Left lung (tissue), 14 donors: ENCODE results near the gene G3BP2. TPM values are rescaled to one million over a fixed set of nuclear protein-coding genes. Genes with fewer than 3 reads are reported as not detected.
"Not testable (repeated sequence)": the region's sequence is repeated elsewhere in the genome, so short reads cannot be mapped to it uniquely, and the experiment has no call there.

ENCODE experiments used
- ATAC-seq: fragments of 200-7000 bp; cut with Tn5 transposase; one replicate; pipeline ENCODE4 v1.9.1; 2020; ENCODE audit warnings: moderate library complexity
- DNase-seq, 4 donors: peaks; one replicate each; pipeline ENCODE4 v3.0.0-alpha.2; 2013 to 2020
- H3K27ac ChIP-seq, 2 donors: fragments of 200-600 bp; sonication (generic) in 1 of 2; one replicate each; pipeline versions ENCODE4 v1.5.0 to v1.8.0; 2020 to 2021
- H3K27me3 ChIP-seq, 2 donors: fragments of 200-600 bp; sonication (generic) in 1 of 2; one replicate each; pipeline versions ENCODE4 v1.5.0 to v1.8.0; 2020 to 2021
- H3K36me3 ChIP-seq, 2 donors: fragments of 200-600 bp; sonication (generic) in 1 of 2; one replicate each; pipeline versions ENCODE4 v1.5.0 to v1.8.0; 2020 to 2021
- H3K4me1 ChIP-seq, 2 donors: fragments of 200-600 bp; one replicate each; pipeline ENCODE4 v1.8.0; 2021
- H3K4me3 ChIP-seq, 2 donors: fragments of 200-600 bp; sonication (generic) in 1 of 2; one replicate each; pipeline versions ENCODE4 v1.5.0 to v1.8.0; 2020 to 2021; ENCODE audit warnings: mild to moderate bottlenecking in 1 of 2
- H3K9me3 ChIP-seq, 2 donors: fragments of 200-600 bp; sonication (generic) in 1 of 2; one replicate each; pipeline versions ENCODE4 v1.5.0 to v1.8.0; 2020 to 2021
- intact Hi-C, 2 donors: fragments of 100-400 bp; cut with DNase I; formaldehyde crosslinking; loops; one replicate each; pipeline versions ENCODE4 v1.11.2 to v1.14.2; 2022
- long read RNA-seq, 12 donors: library from polyadenylated mRNA in 2 of 12; unstranded in 2 of 12; transcript quantifications; one replicate each; pipeline ENCODE4 v2.0.0 and lab custom pipeline, GENCODE V29; 2019 to 2026
- polyA plus RNA-seq, 6 donors: library from polyadenylated mRNA; unstranded; fragments of 120-200 nt; gene quantifications; one replicate each; pipeline ENCODE4 v1.2.1, GENCODE V29; 2013; ENCODE audit not compliant: insufficient read length in 6 of 6
- total RNA-seq, 2 donors: library from RNA; stranded (reverse); fragmentation: NEBNext Ultra II Directional; extraction: Animal tissue kit (Norgen Biotek cat#: 25700); gene quantifications; one replicate each; pipeline ENCODE4 v1.2.1, GENCODE V29; 2021
- TF ChIP-seq, protein P1 (sequence below), 2 donors: fragments of 200-600 bp; sonication (generic) in 1 of 2; IDR thresholded peaks; one replicate each; pipeline versions ENCODE4 v1.5.0 to v1.8.0; 2021; ENCODE audit warnings: antibody characterized with exemption in 2 of 2
- donor health status: DM: no; HTN: yes; CAD: no.
- donor health status: DM: no; HTN: no; CAD: no.

G3BP2 gene
- 100 to 1,000 TPM; 105 to 119 TPM for total RNA-seq
- polyA plus RNA-seq: 100 to 1,000 TPM; 119 to 136 (median 127) TPM
- long read RNA-seq, donor 1, full-length matches to known transcripts: 37 of 42 reads
- long read RNA-seq, donor 1, partial matches to known transcripts: 5 of 42 reads
- long read RNA-seq, donor 1, other reads (novel, unspliced or antisense): 0 of 42 reads
- long read RNA-seq, donor 2, full-length matches to known transcripts: 27 of 46 reads
- long read RNA-seq, donor 2, partial matches to known transcripts: 19 of 46 reads
- long read RNA-seq, donor 2, other reads (novel, unspliced or antisense): 0 of 46 reads
- long read RNA-seq, donor 3, full-length matches to known transcripts: 13 of 13 reads
- long read RNA-seq, donor 3, partial matches to known transcripts: 0 of 13 reads
- long read RNA-seq, donor 3, other reads (novel, unspliced or antisense): 0 of 13 reads
- long read RNA-seq, donor 4, partial matches to known transcripts: 6 of 16 reads
- long read RNA-seq, donor 4, other reads (novel, unspliced or antisense): 5 of 16 reads
- long read RNA-seq, donor 5, full-length matches to known transcripts: 16 of 16 reads
- long read RNA-seq, donor 5, partial matches to known transcripts: 0 of 16 reads
- long read RNA-seq, donor 5, other reads (novel, unspliced or antisense): 0 of 16 reads
- long read RNA-seq, donor 6, transcript G3BP2-201 (11 exons, 2,609 nt): major isoform, 8 of 16 reads
- long read RNA-seq, donor 6, partial matches to known transcripts: 6 of 16 reads
- long read RNA-seq, donor 6, other reads (novel, unspliced or antisense): 0 of 16 reads
- long read RNA-seq, donor 7, transcript G3BP2-201 (11 exons, 2,609 nt): major isoform, 8 of 8 reads
- long read RNA-seq, donor 7, partial matches to known transcripts: 0 of 8 reads
- long read RNA-seq, donor 7, other reads (novel, unspliced or antisense): 0 of 8 reads
- long read RNA-seq, donor 8, full-length matches to known transcripts: 19 of 19 reads
- long read RNA-seq, donor 8, partial matches to known transcripts: 0 of 19 reads
- long read RNA-seq, donor 8, other reads (novel, unspliced or antisense): 0 of 19 reads
- long read RNA-seq, donor 9: 0 reads
- long read RNA-seq, donor 10, partial matches to known transcripts: 3 of 8 reads
- long read RNA-seq, donor 10, other reads (novel, unspliced or antisense): 1 of 8 reads
- long read RNA-seq, donor 11, full-length matches to known transcripts: 16 of 141 reads
- long read RNA-seq, donor 11, partial matches to known transcripts: 125 of 141 reads
- long read RNA-seq, donor 11, other reads (novel, unspliced or antisense): 0 of 141 reads
- long read RNA-seq, donor 12, transcript G3BP2-201 (11 exons, 2,609 nt): major isoform, 5 of 36 reads
- long read RNA-seq, donor 12, partial matches to known transcripts: 30 of 36 reads
- long read RNA-seq, donor 12, other reads (novel, unspliced or antisense): 0 of 36 reads

DNA sequence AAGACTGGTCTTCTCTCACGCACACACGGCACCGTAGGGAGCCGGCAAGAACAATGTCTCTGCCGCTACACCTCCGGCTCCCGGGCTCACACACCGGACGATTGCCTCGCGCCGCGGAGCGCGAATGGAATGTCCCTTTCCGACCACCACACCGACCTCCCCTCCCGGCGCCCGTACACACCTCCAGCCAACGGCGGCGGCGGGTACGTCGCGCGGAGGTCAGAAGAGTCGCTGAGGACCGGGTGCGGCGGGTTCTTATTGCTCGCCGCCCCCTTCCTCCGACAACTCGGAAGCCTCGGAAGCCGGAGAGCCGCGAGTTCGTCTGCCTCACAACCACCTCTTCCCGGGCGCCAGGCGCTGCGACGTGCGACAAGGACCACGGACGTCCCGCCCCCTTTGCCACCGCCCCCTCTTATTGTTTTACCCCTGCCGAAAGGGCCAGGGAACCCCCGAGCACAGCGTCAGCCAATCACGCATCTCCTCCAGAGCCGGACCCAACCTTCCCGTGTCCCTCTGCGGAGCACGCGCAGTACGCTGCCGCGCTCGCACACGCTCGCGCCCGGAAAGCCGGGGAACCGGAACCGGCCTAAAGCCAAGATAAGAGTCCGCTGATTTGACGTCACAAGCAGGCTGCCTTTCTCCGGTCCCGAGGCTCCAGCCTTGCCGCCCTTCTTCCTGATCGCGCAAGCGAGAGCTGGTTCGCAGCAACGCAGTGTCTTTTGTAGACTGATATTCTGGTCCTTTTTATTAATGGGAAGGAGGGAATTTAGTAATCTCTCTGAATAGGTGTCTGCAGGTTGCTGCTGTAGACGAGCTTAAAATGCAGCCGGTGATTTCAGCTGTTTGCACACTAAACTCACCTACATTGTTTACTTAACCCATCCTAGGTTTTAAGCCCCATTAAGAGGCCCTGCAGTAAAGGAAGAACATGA, at the start of gene G3BP2:
Gene G3BP2 (minus strand): TSS at position 385 of the 932 bp plus-strand sequence. CDS start 11,386 bp downstream, outside the sequence.
- TF ChIP-seq, protein P1, sequence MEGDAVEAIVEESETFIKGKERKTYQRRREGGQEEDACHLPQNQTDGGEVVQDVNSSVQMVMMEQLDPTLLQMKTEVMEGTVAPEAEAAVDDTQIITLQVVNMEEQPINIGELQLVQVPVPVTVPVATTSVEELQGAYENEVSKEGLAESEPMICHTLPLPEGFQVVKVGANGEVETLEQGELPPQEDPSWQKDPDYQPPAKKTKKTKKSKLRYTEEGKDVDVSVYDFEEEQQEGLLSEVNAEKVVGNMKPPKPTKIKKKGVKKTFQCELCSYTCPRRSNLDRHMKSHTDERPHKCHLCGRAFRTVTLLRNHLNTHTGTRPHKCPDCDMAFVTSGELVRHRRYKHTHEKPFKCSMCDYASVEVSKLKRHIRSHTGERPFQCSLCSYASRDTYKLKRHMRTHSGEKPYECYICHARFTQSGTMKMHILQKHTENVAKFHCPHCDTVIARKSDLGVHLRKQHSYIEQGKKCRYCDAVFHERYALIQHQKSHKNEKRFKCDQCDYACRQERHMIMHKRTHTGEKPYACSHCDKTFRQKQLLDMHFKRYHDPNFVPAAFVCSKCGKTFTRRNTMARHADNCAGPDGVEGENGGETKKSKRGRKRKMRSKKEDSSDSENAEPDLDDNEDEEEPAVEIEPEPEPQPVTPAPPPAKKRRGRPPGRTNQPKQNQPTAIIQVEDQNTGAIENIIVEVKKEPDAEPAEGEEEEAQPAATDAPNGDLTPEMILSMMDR (IDR thresholded peaks at IDR 0.05): no peak
- Histone ChIP-seq H3K9me3 (no peaks in the 10 kb centered on the region), H3K27me3 (no peaks in the 10 kb centered on the region), H3K27ac (peak within 1 kb of the TSS; percentile 97 to 98), H3K4me1 (peaks cover 11 to 42% of the 10 kb centered on the region in 2 donors), H3K36me3 (no peaks in the 10 kb centered on the region), H3K4me3 (peak within 1 kb of the TSS; percentile 92 to 99)
- peak; percentile 98 for ATAC-seq
- DNase-seq: peak; percentile 97 to 99 (median 99)
- intact Hi-C loops: loop anchor here in 1 of 2 donors (10.0 kb wide), 1 partner anchor 52 kb away; the partner anchor contains the start of gene USO1

DNA sequence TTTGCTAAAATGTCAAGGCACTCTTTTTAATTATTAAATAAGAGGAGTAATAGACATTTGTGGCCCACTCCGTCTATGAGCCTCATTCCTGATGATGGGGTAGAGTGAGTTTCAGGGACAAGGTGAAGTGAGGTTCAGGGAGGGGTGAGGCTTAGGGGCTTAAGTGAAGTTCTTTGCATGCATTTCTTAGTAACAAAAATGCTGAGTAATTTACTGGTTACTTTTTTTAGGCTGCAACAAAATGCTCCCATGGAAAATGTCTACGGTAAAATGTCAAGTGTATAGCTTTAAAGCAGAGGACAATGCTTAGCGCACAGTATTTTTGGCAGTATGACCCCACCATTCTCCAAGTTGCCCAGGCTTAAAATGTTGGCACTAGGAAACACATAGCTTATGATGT, 49.2 kb upstream of the G3BP2 start:
- Histone ChIP-seq H3K4me3 (no peak overlapping the region), H3K27me3 (no peaks in the 10 kb centered on the region), H3K27ac (no peak overlapping the region), H3K4me1 (peaks cover 24 to 39% of the 10 kb centered on the region in 2 donors), H3K36me3 (no peaks in the 10 kb centered on the region), H3K9me3 (no peaks in the 10 kb centered on the region)
- ATAC-seq (no peak), DNase-seq (no peak)
- intact Hi-C loops: loop anchor here in 1 of 2 donors (10.0 kb wide), 1 partner anchor 48 kb away; the partner anchor contains the start of gene G3BP2
- TF ChIP-seq, protein P1 (IDR thresholded peaks at IDR 0.05): no peak

DNA sequence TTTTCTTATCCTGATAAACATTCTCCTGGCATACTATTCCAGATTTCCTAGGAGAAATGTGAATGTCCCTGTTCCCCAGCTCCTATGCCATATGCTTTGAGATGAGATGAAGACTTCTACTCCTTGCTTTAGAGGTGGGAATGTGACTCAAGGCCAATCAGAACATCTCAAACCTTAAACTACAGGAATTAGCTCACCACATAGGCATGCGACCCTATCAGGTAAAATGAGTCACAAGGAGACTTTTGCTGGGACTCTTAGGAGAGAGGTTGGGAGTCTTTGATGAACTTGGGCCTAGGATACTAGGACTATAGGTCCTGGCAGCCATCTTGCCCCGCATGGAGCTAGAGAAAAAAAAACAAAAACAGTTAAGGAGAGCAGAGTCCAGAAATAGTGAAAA, 45.3 kb upstream of the G3BP2 start:
- DNase-seq (no peak), ATAC-seq (no peak)
- Histone ChIP-seq H3K4me1 (peaks cover 8 to 15% of the 10 kb centered on the region in 2 donors), H3K9me3 (no peaks in the 10 kb centered on the region), H3K36me3 (no peaks in the 10 kb centered on the region), H3K4me3 (no peak overlapping the region), H3K27ac (no peak overlapping the region), H3K27me3 (no peaks in the 10 kb centered on the region)
- TF ChIP-seq, protein P1 (IDR thresholded peaks at IDR 0.05): no peak
- intact Hi-C loops: no loop called here

DNA sequence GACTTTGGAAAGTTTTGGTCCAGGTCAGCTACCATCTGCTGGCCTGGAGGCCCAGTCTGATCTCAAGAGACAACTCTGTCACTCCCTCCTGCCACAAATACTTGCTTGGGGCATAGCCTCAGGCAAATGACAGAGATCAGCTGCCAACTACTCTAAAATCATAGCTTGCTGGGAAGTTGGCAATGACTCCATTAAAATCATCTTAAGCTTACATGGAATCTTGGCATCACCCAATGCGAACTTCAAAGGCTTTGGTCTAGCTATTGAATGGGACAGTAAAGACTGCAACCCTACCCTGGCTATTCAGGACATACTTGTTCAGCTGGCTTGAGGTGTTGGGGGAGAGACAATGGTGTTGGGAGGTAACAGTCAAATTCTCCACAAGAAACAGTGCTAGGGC, 44.2 kb upstream of the G3BP2 start:
- Histone ChIP-seq H3K4me3 (no peak overlapping the region), H3K4me1 (peaks cover 0 to 4% of the 10 kb centered on the region in 2 donors), H3K9me3 (no peaks in the 10 kb centered on the region), H3K36me3 (no peaks in the 10 kb centered on the region), H3K27me3 (no peaks in the 10 kb centered on the region), H3K27ac (no peak overlapping the region)
- DNase-seq: no peak
- intact Hi-C loops: no loop called here
- ATAC-seq: no peak
- TF ChIP-seq, protein P1 (IDR thresholded peaks at IDR 0.05): no peak

DNA sequence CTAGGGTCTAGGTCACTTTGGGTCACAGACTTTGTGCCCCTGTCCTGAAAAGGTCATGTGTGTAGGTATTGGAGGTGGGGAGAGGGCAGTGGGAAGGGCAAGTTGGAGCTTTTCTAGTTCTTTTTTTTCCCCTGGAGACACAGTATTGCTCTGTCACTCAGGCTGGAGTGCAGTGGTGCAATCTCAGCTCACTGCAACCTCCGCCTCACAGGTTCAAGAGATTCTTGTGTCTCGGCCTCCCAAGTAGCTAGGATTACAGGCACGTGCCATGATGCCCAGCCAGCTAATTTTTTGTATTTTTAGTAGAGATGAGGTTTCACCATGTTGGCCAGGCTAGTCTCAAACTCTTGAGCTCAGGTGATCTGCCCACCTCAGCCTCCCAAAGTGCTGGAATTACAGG, 42.8 kb upstream of the G3BP2 start:
- intact Hi-C loops, H3K4me3 ChIP-seq, DNase-seq, H3K9me3 ChIP-seq, H3K4me1 ChIP-seq, H3K36me3 ChIP-seq, H3K27me3 ChIP-seq, ATAC-seq, H3K27ac ChIP-seq: not testable (repeated sequence)
